Umbilical cord (tissue), 2 donors: Measurements from ENCODE around the gene MCM9. TPM values are rescaled to one million over a fixed set of nuclear protein-coding genes. Genes with fewer than 3 reads are reported as not detected.

ENCODE experiments used
- DNase-seq: peaks from one replicate; pipeline ENCODE4 v3.0.0-alpha.2; 2015; ENCODE audit warnings: low spot score
- total RNA-seq: library from RNA; depleted of rRNA; stranded (reverse); fragments of >200 nt; gene quantifications from one replicate; pipeline ENCODE4 v1.2.3, GENCODE V29; 2014; ENCODE audit warnings: low replicate concordance; ENCODE audit not compliant: insufficient read depth

The MCM9 gene
- 21.4 TPM for total RNA-seq

- DNase-seq = peak; percentile 95
Observed at GRCh38 chr6:118934461-118935330, at the start of gene MCM9. Gene MCM9 (minus strand): TSS chr6:118935159. CDS start chr6:118931723, 3,436 bp downstream.

- DNase-seq = no peak
Observed at GRCh38 chr6:118984342-118984741, 49.4 kb upstream of the MCM9 start.

GRCh38 chr6:118982575-118982911 is 47.6 kb upstream of the MCM9 start:
- DNase-seq = no peak

GRCh38 chr6:118981884-118982574 is 47.1 kb upstream of the MCM9 start:
- DNase-seq = no peak

GRCh38 chr6:118980063-118980462 is 45.1 kb upstream of the MCM9 start:
- peak; percentile 34 for DNase-seq

- no peak for DNase-seq
Observed at GRCh38 chr6:118974790-118975189, 39.8 kb upstream of the MCM9 start.

GRCh38 chr6:118971682-118972081 is 36.7 kb upstream of the MCM9 start:
- DNase-seq = no peak

GRCh38 chr6:118970866-118971265 is 35.9 kb upstream of the MCM9 start:
- no peak for DNase-seq

- DNase-seq = peak; percentile 59
Observed at GRCh38 chr6:118968416-118968815, 33.5 kb upstream of the MCM9 start.

GRCh38 chr6:118967239-118967638 is 32.3 kb upstream of the MCM9 start:
- no peak for DNase-seq

- DNase-seq = no peak
Observed at GRCh38 chr6:118965843-118966370, 30.9 kb upstream of the MCM9 start.

- DNase-seq = no peak
Observed at GRCh38 chr6:118965371-118965770, 30.4 kb upstream of the MCM9 start.

- DNase-seq = no peak
Observed at GRCh38 chr6:118963003-118963402, 28.0 kb upstream of the MCM9 start.

- no peak for DNase-seq
Observed at GRCh38 chr6:118959903-118960302, 24.9 kb upstream of the MCM9 start.

- DNase-seq = no peak
Observed at GRCh38 chr6:118953391-118953790, 18.4 kb upstream of the MCM9 start.

GRCh38 chr6:118952683-118953082 is 17.7 kb upstream of the MCM9 start:
- no peak for DNase-seq

GRCh38 chr6:118945217-118945616 is 10.3 kb upstream of the MCM9 start:
- DNase-seq = no peak

- no peak for DNase-seq
Observed at GRCh38 chr6:118940770-118941169, 5.8 kb upstream of the MCM9 start.

GRCh38 chr6:118939683-118940082 is 4.7 kb upstream of the MCM9 start:
- no peak for DNase-seq

GRCh38 chr6:118935978-118936703 is 1.2 kb upstream of the MCM9 start:
- no peak for DNase-seq

- DNase-seq = no peak
Observed at GRCh38 chr6:118935331-118935668, 341 bp upstream of the MCM9 start.

- no peak for DNase-seq
Observed at GRCh38 chr6:118933855-118934460, 1.0 kb downstream of the MCM9 start.
